SU-DHL-6 (cell line): ENCODE results near the gene FUT8.

ENCODE experiments used
- CTCF ChIP-seq: fragments of 200-600 bp; sonication (generic); IDR thresholded peaks from one replicate; pipeline ENCODE4 v1.5.1; 2017; ENCODE audit warnings: antibody characterized with exemption, mild to moderate bottlenecking, low read length, moderate library complexity; ENCODE audit not compliant: insufficient read depth, poor library complexity, severe bottlenecking
- EZH2phosphoT487 ChIP-seq: fragments of 200-600 bp; sonication (generic), shearing (Covaris generic); conservative IDR thresholded peaks from 2 replicates; pipeline ENCODE4 v1.6.1; 2018; ENCODE audit warnings: mild to moderate bottlenecking, antibody characterized with exemption, low read length, moderate library complexity, mixed read lengths

- TF ChIP-seq CTCF, result no peak
- no peak for TF ChIP-seq EZH2phosphoT487
These were observed 97.3 kb downstream of the FUT8 start for GRCh38 chr14:65509842-65510241.
